PC-9 (cell line): ENCODE results near the gene ALB. TPM values are rescaled to one million over a fixed set of nuclear protein-coding genes. Genes with fewer than 3 reads are reported as not detected.
"Not testable (repeated sequence)": the region's sequence is repeated elsewhere in the genome, so short reads cannot be mapped to it uniquely, and the experiment has no call there.

ENCODE experiments used
- BruUV-seq: library from RNA; stranded (reverse); fragments of 400-500 nt; replicated peaks from 2 replicates; lab custom pipeline; 2021; lab: Mats Ljungman, UMichigan
- CTCF ChIA-PET: fragments of 300-600 bp; sonication (Branson Sonifier 250); formaldehyde crosslinking; loops from one replicate; lab custom pipeline; 2022; ENCODE audit warnings: antibody characterized with exemption; lab: Charles Lee
- POLR2A ChIA-PET: fragments of 300-600 bp; sonication (Branson Sonifier 250); formaldehyde crosslinking; loops from one replicate; lab custom pipeline; 2022; ENCODE audit warnings: antibody characterized with exemption; ENCODE audit not compliant: unreplicated experiment; lab: Charles Lee
- DNase-seq, 2 experiments: peaks; one replicate each; pipeline versions ENCODE4 v3.0.0 to v3.0.0-alpha.2; 2015 to 2022; ENCODE audit warnings: mixed read lengths in 1 of 2
- H2AFZ ChIP-seq: fragments of 200-600 bp; sonication (generic); 2 replicates; pipeline ENCODE4 v1.8.1; 2017; ENCODE audit warnings: antibody characterized with exemption
- H3F3A ChIP-seq: fragments of 200-600 bp; sonication (generic); 2 replicates; pipeline ENCODE4 v1.8.1; 2017; ENCODE audit warnings: antibody characterized with exemption, mild to moderate bottlenecking, low read depth; ENCODE audit not compliant: insufficient read depth
- H3K27ac ChIP-seq: fragments of 200-600 bp; sonication (generic); 2 replicates; pipeline ENCODE4 v1.6.1; 2016; ENCODE audit warnings: mixed run types
- H3K27me3 ChIP-seq: fragments of 200-600 bp; sonication (generic); 2 replicates; pipeline ENCODE4 v1.6.1; 2016; ENCODE audit warnings: low read depth, mixed run types; ENCODE audit not compliant: insufficient read depth
- H3K36me3 ChIP-seq: fragments of 200-600 bp; sonication (generic); 2 replicates; pipeline ENCODE4 v1.6.1; 2016; ENCODE audit warnings: low read depth, mixed run types
- H3K4me1 ChIP-seq: fragments of 200-600 bp; sonication (generic); replicated peaks from 2 replicates; pipeline ENCODE4 v1.6.1; 2016; ENCODE audit warnings: mixed run types; ENCODE audit not compliant: insufficient read depth
- H3K4me2 ChIP-seq: fragments of 200-600 bp; sonication (generic); 2 replicates; pipeline ENCODE4 v1.6.1; 2017; ENCODE audit warnings: mixed run types
- H3K4me3 ChIP-seq: fragments of 200-600 bp; sonication (generic); 2 replicates; pipeline ENCODE4 v1.6.1; 2016; ENCODE audit warnings: mixed run types
- H3K79me2 ChIP-seq: fragments of 200-600 bp; sonication (generic); 2 replicates; pipeline ENCODE4 v1.6.1; 2017; ENCODE audit warnings: low read depth, mixed run types
- H3K9me2 ChIP-seq: fragments of 200-600 bp; sonication (generic); 2 replicates; pipeline ENCODE4 v1.8.1; 2017; ENCODE audit warnings: mild to moderate bottlenecking; ENCODE audit not compliant: insufficient read depth
- H3K9me3 ChIP-seq: fragments of 200-600 bp; sonication (generic); 2 replicates; pipeline ENCODE4 v1.8.1; 2016; ENCODE audit warnings: low read depth; ENCODE audit not compliant: insufficient read depth
- H4K20me1 ChIP-seq: fragments of 200-600 bp; sonication (generic); 2 replicates; pipeline ENCODE4 v1.8.1; 2017; ENCODE audit not compliant: insufficient read depth
- EZH2 ChIP-seq: fragments of 200-600 bp; sonication (generic); IDR thresholded peaks from 2 replicates; pipeline ENCODE4 v1.8.0; 2017; ENCODE audit warnings: antibody characterized with exemption, low read depth
- intact Hi-C: fragments of 100-400 bp; cut with micrococcal nuclease; formaldehyde crosslinking; loops from one replicate; pipeline ENCODE4 v1.10.0; 2022; ENCODE audit not compliant: unreplicated experiment
- total RNA-seq: library from RNA; stranded (reverse); gene quantifications from 2 replicates; pipeline ENCODE4 v1.2.3, GENCODE V29; 2021
- TF ChIP-seq, protein P1 (sequence below): fragments of 200-600 bp; sonication (generic); conservative IDR thresholded peaks from 2 replicates; pipeline ENCODE4 v1.6.1; 2017; ENCODE audit warnings: mixed run types, antibody characterized with exemption, mild to moderate bottlenecking, moderate library complexity

Gene ALB
- total RNA-seq, 1 experiment from 2014 or later: not detected

DNA sequence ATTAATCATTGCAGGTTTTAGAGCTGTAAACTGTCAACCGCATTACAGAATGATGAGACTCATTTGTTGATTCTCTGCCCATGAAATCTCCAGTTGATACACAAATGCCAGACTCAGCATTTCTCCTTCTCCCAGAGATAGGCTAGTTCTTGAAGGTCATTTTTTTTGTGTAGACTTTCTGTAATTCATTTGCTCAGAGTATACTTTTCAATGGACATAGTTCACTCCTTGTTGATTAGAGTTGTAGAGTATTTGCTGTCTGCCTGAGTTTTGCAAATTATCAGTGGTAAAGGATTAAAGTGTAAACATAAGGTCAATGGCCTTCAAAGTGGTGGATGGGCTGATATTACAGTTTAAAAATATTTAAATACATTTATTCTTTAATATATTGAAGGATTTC lies 15.2 kb upstream of the ALB start:
- CTCF ChIA-PET: no interaction called here
- Histone ChIP-seq H3F3A (no peaks in the 10 kb centered on the region), H3K4me3 (no peak overlapping the region), H3K4me1 (no peaks in the 10 kb centered on the region), H3K9me3 (no peaks in the 10 kb centered on the region), H3K9me2 (no peaks in the 10 kb centered on the region), H3K27ac (no peak overlapping the region), H4K20me1 (no peaks in the 10 kb centered on the region), H3K36me3 (no peaks in the 10 kb centered on the region), H2AFZ (no peak overlapping the region), H3K79me2 (no peaks in the 10 kb centered on the region), H3K4me2 (no peak overlapping the region), H3K27me3 (no peaks in the 10 kb centered on the region)
- TF ChIP-seq, protein P1, sequence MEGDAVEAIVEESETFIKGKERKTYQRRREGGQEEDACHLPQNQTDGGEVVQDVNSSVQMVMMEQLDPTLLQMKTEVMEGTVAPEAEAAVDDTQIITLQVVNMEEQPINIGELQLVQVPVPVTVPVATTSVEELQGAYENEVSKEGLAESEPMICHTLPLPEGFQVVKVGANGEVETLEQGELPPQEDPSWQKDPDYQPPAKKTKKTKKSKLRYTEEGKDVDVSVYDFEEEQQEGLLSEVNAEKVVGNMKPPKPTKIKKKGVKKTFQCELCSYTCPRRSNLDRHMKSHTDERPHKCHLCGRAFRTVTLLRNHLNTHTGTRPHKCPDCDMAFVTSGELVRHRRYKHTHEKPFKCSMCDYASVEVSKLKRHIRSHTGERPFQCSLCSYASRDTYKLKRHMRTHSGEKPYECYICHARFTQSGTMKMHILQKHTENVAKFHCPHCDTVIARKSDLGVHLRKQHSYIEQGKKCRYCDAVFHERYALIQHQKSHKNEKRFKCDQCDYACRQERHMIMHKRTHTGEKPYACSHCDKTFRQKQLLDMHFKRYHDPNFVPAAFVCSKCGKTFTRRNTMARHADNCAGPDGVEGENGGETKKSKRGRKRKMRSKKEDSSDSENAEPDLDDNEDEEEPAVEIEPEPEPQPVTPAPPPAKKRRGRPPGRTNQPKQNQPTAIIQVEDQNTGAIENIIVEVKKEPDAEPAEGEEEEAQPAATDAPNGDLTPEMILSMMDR: no peak
- TF ChIP-seq EZH2: no peak
- intact Hi-C loops: no loop called here
- no TSS peak for BruUV-seq
- no peak for DNase-seq
- POLR2A ChIA-PET: no interaction called here

DNA sequence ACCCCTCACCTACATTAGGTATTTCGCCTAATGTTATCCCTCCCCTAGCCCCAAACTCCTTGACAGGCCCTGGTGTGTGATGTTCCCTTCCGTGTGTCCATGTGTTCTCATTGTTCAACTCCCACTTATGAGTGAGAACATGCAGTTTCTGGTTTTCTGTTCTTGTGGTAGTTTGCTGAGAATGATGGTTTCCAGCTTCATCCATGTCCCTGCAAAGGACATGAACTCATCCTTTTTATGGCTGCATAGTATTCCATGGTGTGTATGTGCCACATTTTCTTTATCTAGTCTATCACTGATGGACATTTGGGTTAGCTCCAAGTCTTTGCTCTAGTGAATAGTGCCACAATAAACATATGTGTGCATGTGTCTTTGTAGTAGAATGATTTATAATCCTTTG lies 14.4 kb upstream of the ALB start:
- H4K20me1 ChIP-seq, H3K9me3 ChIP-seq, POLR2A ChIA-PET, H2AFZ ChIP-seq, H3K36me3 ChIP-seq, intact Hi-C loops, H3K4me2 ChIP-seq, H3K4me1 ChIP-seq, CTCF ChIA-PET, H3K4me3 ChIP-seq, H3K27ac ChIP-seq, H3K27me3 ChIP-seq, BruUV-seq, DNase-seq, H3K79me2 ChIP-seq, H3K9me2 ChIP-seq, H3F3A ChIP-seq: not testable (repeated sequence)

DNA sequence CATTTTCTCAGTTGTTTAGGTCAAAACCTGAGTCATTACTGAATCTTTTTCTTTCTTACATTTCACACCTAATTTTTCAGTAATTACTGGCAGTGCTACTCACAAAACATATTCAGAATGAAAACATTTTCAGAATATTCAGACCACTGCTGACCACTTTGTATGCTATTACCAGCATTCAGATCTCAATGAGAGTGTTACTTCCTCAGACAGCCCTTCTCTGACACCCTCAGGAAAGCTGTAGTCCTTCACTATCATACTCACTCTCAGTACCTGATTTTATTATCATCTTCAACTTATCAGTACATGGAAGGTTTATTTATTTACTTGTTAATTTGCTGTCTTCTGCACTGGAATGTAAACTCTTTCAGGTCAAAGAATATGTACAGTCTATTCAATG lies 12.3 kb upstream of the ALB start:
- BruUV-seq: no TSS peak
- no peaks in the 10 kb centered on the region for H4K20me1 ChIP-seq
- no peaks in the 10 kb centered on the region for H3K9me2 ChIP-seq
- H3K4me2 ChIP-seq: no peak overlapping the region
- no peak overlapping the region for H2AFZ ChIP-seq
- no peak for DNase-seq
- no peak overlapping the region for H3K4me3 ChIP-seq
- no peaks in the 10 kb centered on the region for H3K9me3 ChIP-seq
- H3F3A ChIP-seq: no peaks in the 10 kb centered on the region
- no peak for TF ChIP-seq EZH2
- TF ChIP-seq, protein P1: no peak
- H3K4me1 ChIP-seq: no peaks in the 10 kb centered on the region
- ChIA-PET CTCF (no interaction called here), POLR2A (no interaction called here)
- no peaks in the 10 kb centered on the region for H3K36me3 ChIP-seq
- H3K79me2 ChIP-seq: no peaks in the 10 kb centered on the region
- no peak overlapping the region for H3K27ac ChIP-seq
- intact Hi-C loops: no loop called here
- no peaks in the 10 kb centered on the region for H3K27me3 ChIP-seq

DNA sequence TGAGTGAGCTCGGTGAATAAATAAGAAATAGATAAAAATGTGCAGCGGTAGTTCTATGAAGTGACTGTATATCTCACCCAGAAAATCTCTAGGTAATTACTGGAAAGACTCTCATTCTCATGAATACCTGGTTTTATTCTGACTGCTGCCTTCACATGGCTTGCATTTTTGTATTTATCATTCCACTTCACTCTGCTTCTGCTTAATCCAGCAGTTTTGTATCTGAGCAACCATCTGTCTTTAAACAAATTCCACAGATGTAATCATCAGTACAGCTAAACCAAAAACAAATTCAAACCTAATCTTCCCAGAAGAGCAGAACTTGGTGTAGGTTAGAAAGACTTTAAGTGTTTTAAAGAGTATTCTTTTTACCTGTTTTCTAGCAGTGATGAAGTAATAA lies 11.2 kb upstream of the ALB start:
- no peak overlapping the region for H3K4me2 ChIP-seq
- TF ChIP-seq EZH2: no peak
- H3K79me2 ChIP-seq: no peaks in the 10 kb centered on the region
- H4K20me1 ChIP-seq: no peaks in the 10 kb centered on the region
- BruUV-seq: no TSS peak
- ChIA-PET POLR2A (no interaction called here), CTCF (no interaction called here)
- H3K36me3 ChIP-seq: no peaks in the 10 kb centered on the region
- no peaks in the 10 kb centered on the region for H3K27me3 ChIP-seq
- no peaks in the 10 kb centered on the region for H3K9me2 ChIP-seq
- no peaks in the 10 kb centered on the region for H3F3A ChIP-seq
- no peak overlapping the region for H2AFZ ChIP-seq
- DNase-seq: no peak
- H3K27ac ChIP-seq: no peak overlapping the region
- no peaks in the 10 kb centered on the region for H3K4me1 ChIP-seq
- intact Hi-C loops: no loop called here
- no peaks in the 10 kb centered on the region for H3K9me3 ChIP-seq
- no peak overlapping the region for H3K4me3 ChIP-seq
